GM23338 (cell line): Measurements from ENCODE around the gene AGAP4. TPM values are rescaled to one million over a fixed set of nuclear protein-coding genes. Genes with fewer than 3 reads are reported as not detected.
"Not testable (repeated sequence)": the region's sequence is repeated elsewhere in the genome, so short reads cannot be mapped to it uniquely, and the experiment has no call there.

Source experiments
- ATAC-seq: fragments of 200-7000 bp; cut with Tn5 transposase; 3 replicates; pipeline ENCODE4 v1.9.1; 2020
- DNase-seq: peaks from one replicate; pipeline ENCODE4 v3.0.0-alpha.2; 2015; ENCODE audit warnings: low spot score
- H2AFZ ChIP-seq: fragments of 200-600 bp; sonication (generic); 2 replicates; pipeline ENCODE4 v1.8.0; 2016; ENCODE audit warnings: antibody characterized with exemption, mild to moderate bottlenecking, moderate library complexity
- H3F3A ChIP-seq: fragments of 200-600 bp; sonication (generic); replicated peaks from 2 replicates; pipeline ENCODE4 v1.8.0; 2017; ENCODE audit warnings: antibody characterized with exemption, mixed run types, low read depth
- H3K27ac ChIP-seq: fragments of 200-600 bp; sonication (generic); 2 replicates; pipeline ENCODE4 v1.6.1; 2016; ENCODE audit warnings: low read depth
- H3K27me3 ChIP-seq: fragments of 200-600 bp; sonication (generic); 2 replicates; pipeline ENCODE4 v1.8.0; 2016; ENCODE audit warnings: mild to moderate bottlenecking, mixed run types, moderate library complexity; ENCODE audit not compliant: insufficient read depth
- H3K36me3 ChIP-seq: fragments of 200-600 bp; sonication (generic); 2 replicates; pipeline ENCODE4 v1.8.0; 2016; ENCODE audit warnings: mild to moderate bottlenecking; ENCODE audit not compliant: insufficient read depth
- H3K4me1 ChIP-seq: fragments of 200-600 bp; sonication (generic); 2 replicates; pipeline ENCODE4 v1.8.0; 2016; ENCODE audit warnings: mild to moderate bottlenecking, moderate library complexity; ENCODE audit not compliant: insufficient read depth
- H3K4me2 ChIP-seq: fragments of 200-600 bp; sonication (generic); 2 replicates; pipeline ENCODE4 v1.7.1; 2017; ENCODE audit warnings: mixed run types
- H3K4me3 ChIP-seq: fragments of 200-600 bp; sonication (generic); 2 replicates; pipeline ENCODE4 v1.6.1; 2016; ENCODE audit warnings: mixed run types
- H3K79me2 ChIP-seq: fragments of 200-600 bp; sonication (generic); replicated peaks from 2 replicates; pipeline ENCODE4 v1.8.0; 2017; ENCODE audit warnings: mild to moderate bottlenecking; ENCODE audit not compliant: insufficient read depth
- H3K9me2 ChIP-seq: fragments of 200-600 bp; sonication (generic); 2 replicates; pipeline ENCODE4 v1.8.0; 2017; ENCODE audit not compliant: insufficient read depth
- H4K20me1 ChIP-seq: fragments of 200-600 bp; sonication (generic); replicated peaks from 2 replicates; pipeline ENCODE4 v1.8.0; 2017; ENCODE audit warnings: mild to moderate bottlenecking; ENCODE audit not compliant: insufficient read depth
- H3K27ac Mint-ChIP-seq: 2 replicates; pipeline ENCODE4 v1.8.0; 2020; ENCODE audit warnings: inconsistent platforms, mild to moderate bottlenecking, moderate library complexity, mixed read lengths
- H3K27me3 Mint-ChIP-seq: 3 replicates; pipeline ENCODE4 v1.8.0; 2022; ENCODE audit warnings: low read depth, mild to moderate bottlenecking, moderate library complexity, mixed read lengths, inconsistent platforms; ENCODE audit not compliant: insufficient read depth, poor library complexity
- H3K36me3 Mint-ChIP-seq: 3 replicates; pipeline ENCODE4 v1.8.0; 2021; ENCODE audit warnings: low read depth, mild to moderate bottlenecking, inconsistent platforms, moderate library complexity, mixed read lengths
- H3K4me1 Mint-ChIP-seq: 3 replicates; pipeline ENCODE4 v1.8.0; 2020; ENCODE audit warnings: mild to moderate bottlenecking, inconsistent platforms, mixed read lengths
- H3K4me3 Mint-ChIP-seq: 3 replicates; pipeline ENCODE4 v1.8.0; 2021; ENCODE audit warnings: moderate library complexity, mild to moderate bottlenecking, inconsistent platforms, mixed read lengths
- H3K9me3 Mint-ChIP-seq: 3 replicates; pipeline ENCODE4 v1.8.0; 2020; ENCODE audit warnings: moderate library complexity, mild to moderate bottlenecking, inconsistent platforms, mixed read lengths
- polyA plus RNA-seq: library from polyadenylated mRNA; unstranded; fragments of >200 nt; fragmentation: Nextera tagmentation; extraction: Ambion mirVana; gene quantifications from 2 replicates; pipeline ENCODE4 v1.2.1, GENCODE V29; 2016
- small RNA-seq: library from RNA; depleted of rRNA; stranded (forward); fragments of <200 nt; gene quantifications from one replicate; pipeline ENCODE3, GENCODE V24; 2014; ENCODE audit warnings: low replicate concordance
- total RNA-seq: library from RNA; depleted of rRNA; stranded (reverse); fragments of >200 nt; shearing (Covaris generic); gene quantifications from 2 replicates; pipeline ENCODE4 v1.2.3, GENCODE V29; 2014; rRNA removed

Gene AGAP4
- total and polyA plus RNA-seq, 2 experiments from 2014 or later: 19.9 to 21.5 TPM

DNA sequence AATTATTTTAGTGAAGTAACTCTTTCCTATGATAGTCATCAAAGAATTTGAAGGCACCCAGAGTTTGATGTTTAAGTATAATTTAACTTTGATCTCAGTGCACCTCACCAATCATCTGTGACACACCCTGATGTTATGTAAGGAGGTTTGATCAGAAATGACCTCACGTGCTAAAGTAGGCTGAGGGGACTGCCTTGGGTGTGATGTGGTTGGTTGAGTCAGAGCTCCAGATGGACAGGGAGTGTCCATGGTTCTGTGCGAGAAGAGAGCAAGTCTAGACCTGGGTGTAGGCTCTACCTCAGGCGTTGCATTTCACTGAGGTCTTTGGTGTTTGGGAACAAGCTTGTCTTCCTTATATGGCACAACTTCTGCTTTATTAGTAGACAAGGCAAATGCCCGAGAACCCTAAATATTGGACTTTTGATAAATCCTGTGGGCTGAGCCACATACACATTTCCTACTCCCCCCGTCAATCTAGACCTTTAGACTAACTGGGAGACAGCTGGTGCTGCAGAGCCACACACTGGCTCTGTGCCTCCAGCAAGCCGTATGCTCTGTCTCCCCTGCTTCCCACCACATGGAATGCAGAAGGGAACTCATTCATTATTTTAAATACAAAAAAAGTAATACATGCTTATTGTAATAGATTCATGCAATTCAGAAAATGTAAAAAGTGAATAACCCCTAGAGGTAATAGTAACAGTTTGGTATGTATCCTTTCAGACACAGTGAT lies 56.4 kb downstream of the AGAP4 start:
- not testable (repeated sequence) for H3K27me3 Mint-ChIP-seq, H3K9me2 ChIP-seq, H3K36me3 Mint-ChIP-seq

GRCh38 chr10:45789991-45790390 lies 57.3 kb downstream of the AGAP4 start:
- DNase-seq, ATAC-seq, H3K27ac Mint-ChIP-seq: not testable (repeated sequence)

More for the DNA sequence above, 56.4 kb downstream of the AGAP4 start:
- DNase-seq, H3K27ac ChIP-seq, H2AFZ ChIP-seq, H3F3A ChIP-seq, H3K4me3 ChIP-seq, H3K36me3 ChIP-seq, H3K4me1 Mint-ChIP-seq, H3K4me3 Mint-ChIP-seq, H3K27ac Mint-ChIP-seq, H3K27me3 ChIP-seq, H3K9me3 Mint-ChIP-seq, H4K20me1 ChIP-seq, H3K4me1 ChIP-seq, ATAC-seq, H3K79me2 ChIP-seq, H3K4me2 ChIP-seq: not testable (repeated sequence)

DNA sequence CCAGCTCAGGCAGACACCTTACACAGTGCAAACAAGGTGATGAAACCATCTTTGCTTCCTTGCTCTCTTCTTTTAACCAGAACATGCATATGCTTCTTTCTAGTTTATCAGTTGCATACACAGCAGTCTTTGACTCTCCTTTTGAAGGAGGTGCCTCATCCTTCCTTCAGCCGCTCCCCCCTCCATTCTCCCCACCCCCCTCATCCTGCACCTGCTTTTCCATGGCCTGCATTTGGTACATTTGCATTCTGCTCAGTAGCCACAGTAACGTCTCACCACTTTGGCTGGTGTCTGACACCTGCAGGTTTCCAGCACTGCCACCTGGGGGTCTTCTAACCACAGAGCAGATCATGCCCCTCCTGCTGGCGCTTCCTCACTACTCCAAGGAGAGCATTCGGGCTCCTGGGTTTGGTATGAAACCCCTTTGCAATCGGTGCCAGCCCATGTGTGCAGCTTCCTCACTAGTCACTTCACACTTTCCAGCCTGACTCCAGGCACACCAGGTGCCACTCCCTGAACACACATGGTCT lies 60.0 kb downstream of the AGAP4 start:
- H3K36me3 ChIP-seq, H3K9me2 ChIP-seq, H3K4me3 Mint-ChIP-seq, DNase-seq, H3K4me3 ChIP-seq, H3K9me3 Mint-ChIP-seq, H2AFZ ChIP-seq, H3F3A ChIP-seq, H3K4me2 ChIP-seq, H3K4me1 ChIP-seq, H3K79me2 ChIP-seq, H3K4me1 Mint-ChIP-seq, H3K27ac ChIP-seq, H3K27me3 Mint-ChIP-seq, H4K20me1 ChIP-seq, H3K27me3 ChIP-seq, H3K27ac Mint-ChIP-seq: not testable (repeated sequence)
- H3K36me3 Mint-ChIP-seq: peaks cover 14% of the 10 kb centered on the region
- ATAC-seq: peak; percentile 98

More at GRCh38 chr10:45789991-45790390, 57.3 kb downstream of the AGAP4 start:
- not testable (repeated sequence) for H2AFZ ChIP-seq, H3K4me1 Mint-ChIP-seq, H3K4me2 ChIP-seq, H3K4me1 ChIP-seq, H3K27me3 Mint-ChIP-seq, H3K79me2 ChIP-seq, H3K4me3 Mint-ChIP-seq, H3K9me2 ChIP-seq, H3K27ac ChIP-seq, H3K9me3 Mint-ChIP-seq, H3K4me3 ChIP-seq, H3F3A ChIP-seq, H3K27me3 ChIP-seq, H3K36me3 ChIP-seq, H4K20me1 ChIP-seq
- H3K36me3 Mint-ChIP-seq: peaks cover 11% of the 10 kb centered on the region; the same call in 2 of the 3 replicates

GRCh38 chr10:45786217-45786616 lies 61.1 kb downstream of the AGAP4 start:
- not testable (repeated sequence) for H3K4me1 ChIP-seq, H3K4me2 ChIP-seq, H3K27ac Mint-ChIP-seq, H3K36me3 ChIP-seq, H3K79me2 ChIP-seq, H3K4me3 ChIP-seq, H3K9me2 ChIP-seq, H3K4me1 Mint-ChIP-seq, ATAC-seq, H3K9me3 Mint-ChIP-seq, H3K27ac ChIP-seq, DNase-seq, H3K4me3 Mint-ChIP-seq, H4K20me1 ChIP-seq, H2AFZ ChIP-seq, H3K27me3 Mint-ChIP-seq, H3F3A ChIP-seq, H3K27me3 ChIP-seq
- peaks cover 14% of the 10 kb centered on the region for H3K36me3 Mint-ChIP-seq

Small RNA genes lying within 50 kb of the gene (small RNA-seq; reads per million reads assigned to genes)
- gene AC012044.1: not detected
- gene RNA5SP310: not detected

Other genes with a start within 250 kb of the AGAP4 start
- gene ZFAND4, start 174.7 kb downstream of the AGAP4 start, total RNA-seq: 26.0 and 30.3 TPM in 2 replicates
- 6.6 and 7.4 TPM in 2 replicates for gene ZFAND4, start 174.7 kb downstream of the AGAP4 start, polyA plus RNA-seq
- 23.8 and 25.2 TPM in 2 replicates for gene WASHC2C, start 120.2 kb downstream of the AGAP4 start, total RNA-seq
- 13.5 and 16.2 TPM in 2 replicates for gene WASHC2C, start 120.2 kb downstream of the AGAP4 start, polyA plus RNA-seq
- 110 and 120 TPM in 2 replicates for gene TIMM23, start 125.0 kb upstream of the AGAP4 start, total RNA-seq
- 199 and 218 TPM in 2 replicates for gene TIMM23, start 125.0 kb upstream of the AGAP4 start, polyA plus RNA-seq
- 76.9 and 79.8 TPM in 2 replicates for gene NCOA4, start 183.1 kb upstream of the AGAP4 start, total RNA-seq
- gene NCOA4, start 183.1 kb upstream of the AGAP4 start, polyA plus RNA-seq: 24.0 and 24.9 TPM in 2 replicates
- gene MSMB, start 198.8 kb upstream of the AGAP4 start, total RNA-seq: not detected in 2 replicates
- not detected in 2 replicates for gene MSMB, start 198.8 kb upstream of the AGAP4 start, polyA plus RNA-seq